H1 (cell line): ENCODE measurements around the gene RHD. TPM values are rescaled to one million over a fixed set of nuclear protein-coding genes. Genes with fewer than 3 reads are reported as not detected.
A peak's percentile ranks its signal among the peaks of the same experiment; 100 is the strongest.

Experiments used
- ASH2L ChIP-seq: fragments of 200-600, 300-600 bp; sonication (generic); IDR thresholded peaks from one replicate; pipeline ENCODE4 v1.7.1; 2017; ENCODE audit warnings: low read length
- CBX8 ChIP-seq: fragments of 300-800, 300-1000 bp; sonication (generic); IDR thresholded peaks from 2 replicates; pipeline ENCODE4 v1.7.1; 2016; ENCODE audit warnings: low read depth, low read length, borderline replicate concordance
- TBP ChIP-seq: IDR thresholded peaks from 2 replicates; pipeline ENCODE4 v1.6.1; 2011; ENCODE audit warnings: low read depth, low read length, improper control_type of control experiment
- TCF12 ChIP-seq: IDR thresholded peaks from 2 replicates; pipeline ENCODE4 v1.6.1; 2011; ENCODE audit warnings: low read depth, mild to moderate bottlenecking, low read length
- YY1 ChIP-seq: IDR thresholded peaks from 2 replicates; pipeline ENCODE4 v1.6.1; 2011; ENCODE audit warnings: low read depth, mild to moderate bottlenecking, low read length
- polyA plus RNA-seq, 7 experiments: library from polyadenylated mRNA; depleted of rRNA in 3 of 7; stranded (reverse) in 5 of 7; unstranded in 2 of 7; fragments of >200 nt in 5 of 7; fragments of 200-250 nt in 2 of 7; gene quantifications; 1 replicate in 5 of 7; 2 replicates in 1 of 7; 4 replicates in 1 of 7; pipeline versions ENCODE4 v1.2.1 to v1.2.3, GENCODE V29; 2011 to 2013; ENCODE audit warnings: missing spikeins in 2 of 7, mixed read lengths in 2 of 7
- total RNA-seq: library from RNA; stranded (reverse); fragmentation: NEBNext Ultra II Directional; extraction: Animal tissue kit (Norgen Biotek cat#: 25700); gene quantifications from 2 replicates; pipeline ENCODE4 v1.2.1, GENCODE V29; 2021
- TF ChIP-seq, protein P1 (sequence below): IDR thresholded peaks from 2 replicates; pipeline ENCODE4 v1.6.1; 2012; ENCODE audit warnings: low read length, inconsistent platforms
- TF ChIP-seq, protein P2 (sequence below), 3 experiments: IDR thresholded peaks; 1 replicate in 2 of 3; 2 replicates in 1 of 3; pipeline versions ENCODE4 v1.5.1 to v1.6.1; 2011; ENCODE audit warnings: low read length in 3 of 3, mild to moderate bottlenecking in 3 of 3, inconsistent platforms in 2 of 3, low read depth in 1 of 3, moderate library complexity in 1 of 3; ENCODE audit not compliant: insufficient read depth in 1 of 3; ENCODE audit errors: control extremely low read depth in 1 of 3
- TF ChIP-seq, protein P3 (sequence below): IDR thresholded peaks from 2 replicates; pipeline ENCODE4 v1.6.1; 2011; ENCODE audit warnings: low read depth, mild to moderate bottlenecking, low read length; ENCODE audit not compliant: insufficient read depth

RHD gene
- total and polyA plus RNA-seq, 2 of the 8 experiments (the other 6 are each of a cell fraction or from before 2014, with no cell fraction given), result 0.21 TPM; not detected in 1

DNA sequence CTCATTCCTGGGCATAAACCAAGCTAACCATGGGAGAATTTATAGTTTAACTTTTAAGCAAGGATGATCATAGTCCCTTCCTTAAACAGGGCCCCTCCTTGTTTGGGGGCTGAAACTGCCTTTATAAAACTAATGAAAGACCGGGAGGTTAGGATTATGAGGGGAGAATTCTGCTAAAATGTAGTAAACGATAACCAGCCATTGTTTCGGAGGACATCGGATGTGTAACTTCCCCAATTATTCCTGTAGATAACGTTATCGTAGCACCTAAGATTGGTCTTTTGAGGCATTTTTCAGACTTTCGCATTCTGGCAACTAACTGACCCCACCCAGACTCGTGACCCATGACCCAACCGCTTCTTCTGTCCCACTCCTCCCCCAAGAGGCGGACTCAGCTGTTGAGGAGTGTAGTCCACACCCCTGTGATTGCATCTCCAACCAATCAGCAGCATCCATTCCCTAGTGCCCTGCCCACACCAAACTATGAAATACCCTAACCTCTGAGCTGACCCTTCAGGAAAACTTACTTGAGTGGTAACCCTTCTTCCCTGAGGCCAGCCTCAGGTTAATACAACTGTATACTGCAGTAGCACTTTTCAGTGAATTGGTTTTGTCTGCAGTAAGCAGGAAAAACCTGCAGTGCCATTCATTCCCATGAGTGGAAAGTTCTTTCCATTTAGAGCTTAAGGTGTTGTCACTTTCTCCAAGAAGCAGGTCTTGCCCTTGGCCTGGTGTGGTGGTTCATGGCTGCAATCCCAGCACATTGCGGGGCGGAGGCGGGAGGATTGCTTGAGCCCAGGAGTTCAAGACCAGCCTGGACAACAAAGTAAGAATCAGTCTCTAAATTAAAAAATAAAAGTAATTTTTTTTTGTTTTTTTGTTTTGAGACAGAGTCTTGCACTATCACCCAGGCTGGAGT is 39.2 kb upstream of the RHD start (continued):
- TF ChIP-seq, protein P1, sequence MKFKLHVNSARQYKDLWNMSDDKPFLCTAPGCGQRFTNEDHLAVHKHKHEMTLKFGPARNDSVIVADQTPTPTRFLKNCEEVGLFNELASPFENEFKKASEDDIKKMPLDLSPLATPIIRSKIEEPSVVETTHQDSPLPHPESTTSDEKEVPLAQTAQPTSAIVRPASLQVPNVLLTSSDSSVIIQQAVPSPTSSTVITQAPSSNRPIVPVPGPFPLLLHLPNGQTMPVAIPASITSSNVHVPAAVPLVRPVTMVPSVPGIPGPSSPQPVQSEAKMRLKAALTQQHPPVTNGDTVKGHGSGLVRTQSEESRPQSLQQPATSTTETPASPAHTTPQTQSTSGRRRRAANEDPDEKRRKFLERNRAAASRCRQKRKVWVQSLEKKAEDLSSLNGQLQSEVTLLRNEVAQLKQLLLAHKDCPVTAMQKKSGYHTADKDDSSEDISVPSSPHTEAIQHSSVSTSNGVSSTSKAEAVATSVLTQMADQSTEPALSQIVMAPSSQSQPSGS, result no peak
- no peak for TF ChIP-seq TCF12
- peak; percentile 58 for TF ChIP-seq TBP
- no peak for TF ChIP-seq YY1
- peak; percentile 0 for TF ChIP-seq ASH2L
- TF ChIP-seq, protein P2, sequence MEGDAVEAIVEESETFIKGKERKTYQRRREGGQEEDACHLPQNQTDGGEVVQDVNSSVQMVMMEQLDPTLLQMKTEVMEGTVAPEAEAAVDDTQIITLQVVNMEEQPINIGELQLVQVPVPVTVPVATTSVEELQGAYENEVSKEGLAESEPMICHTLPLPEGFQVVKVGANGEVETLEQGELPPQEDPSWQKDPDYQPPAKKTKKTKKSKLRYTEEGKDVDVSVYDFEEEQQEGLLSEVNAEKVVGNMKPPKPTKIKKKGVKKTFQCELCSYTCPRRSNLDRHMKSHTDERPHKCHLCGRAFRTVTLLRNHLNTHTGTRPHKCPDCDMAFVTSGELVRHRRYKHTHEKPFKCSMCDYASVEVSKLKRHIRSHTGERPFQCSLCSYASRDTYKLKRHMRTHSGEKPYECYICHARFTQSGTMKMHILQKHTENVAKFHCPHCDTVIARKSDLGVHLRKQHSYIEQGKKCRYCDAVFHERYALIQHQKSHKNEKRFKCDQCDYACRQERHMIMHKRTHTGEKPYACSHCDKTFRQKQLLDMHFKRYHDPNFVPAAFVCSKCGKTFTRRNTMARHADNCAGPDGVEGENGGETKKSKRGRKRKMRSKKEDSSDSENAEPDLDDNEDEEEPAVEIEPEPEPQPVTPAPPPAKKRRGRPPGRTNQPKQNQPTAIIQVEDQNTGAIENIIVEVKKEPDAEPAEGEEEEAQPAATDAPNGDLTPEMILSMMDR (IDR thresholded peaks at IDR 0.05; ENCODE audit: control extremely low read depth in 1 of 3, insufficient read depth in 1 of 3, low read depth in 1 of 3, low read length in 3 of 3), result no peak
- TF ChIP-seq, protein P3, sequence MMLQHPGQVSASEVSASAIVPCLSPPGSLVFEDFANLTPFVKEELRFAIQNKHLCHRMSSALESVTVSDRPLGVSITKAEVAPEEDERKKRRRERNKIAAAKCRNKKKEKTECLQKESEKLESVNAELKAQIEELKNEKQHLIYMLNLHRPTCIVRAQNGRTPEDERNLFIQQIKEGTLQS, result no peak
- no peak for TF ChIP-seq CBX8
